CD4-positive, alpha-beta T cell treated with Interleukin-21 for 1 hour (primary cell): ENCODE results near the gene EYS.

Source experiments
- DNase-seq: peaks from one replicate; pipeline ENCODE4 v3.0.0-alpha.2; 2020

The EYS gene

GRCh38 chr6:64428186-64428585 lies 1278.8 kb downstream of the EYS start:
- DNase-seq = no peak

- DNase-seq = no peak
Measured at GRCh38 chr6:64415926-64416325, 1291.1 kb downstream of the EYS start.

- no peak for DNase-seq
Measured at GRCh38 chr6:64411226-64411625, 1295.8 kb downstream of the EYS start.

- DNase-seq = no peak
Measured at GRCh38 chr6:64409948-64410347, 1297.1 kb downstream of the EYS start.

GRCh38 chr6:64404396-64404795 lies 1302.6 kb downstream of the EYS start:
- no peak for DNase-seq

- DNase-seq = no peak
Measured at GRCh38 chr6:64383277-64383676, 1323.7 kb downstream of the EYS start.

GRCh38 chr6:64376394-64376793 lies 1330.6 kb downstream of the EYS start:
- DNase-seq = no peak

- DNase-seq = no peak
Measured at GRCh38 chr6:64357430-64357829, 1349.6 kb downstream of the EYS start.

- DNase-seq = no peak
Measured at GRCh38 chr6:64347411-64347810, 1359.6 kb downstream of the EYS start.

- DNase-seq = no peak
Measured at GRCh38 chr6:64335195-64335594, 1371.8 kb downstream of the EYS start.

GRCh38 chr6:64334636-64335035 lies 1372.4 kb downstream of the EYS start:
- no peak for DNase-seq

- DNase-seq = no peak
Measured at GRCh38 chr6:64330694-64331307, 1376.2 kb downstream of the EYS start.

- DNase-seq = no peak
Measured at GRCh38 chr6:64326939-64327338, 1380.1 kb downstream of the EYS start.

- DNase-seq = no peak
Measured at GRCh38 chr6:64325093-64325492, 1381.9 kb downstream of the EYS start.

GRCh38 chr6:64310214-64310613 lies 1396.8 kb downstream of the EYS start:
- DNase-seq = no peak

GRCh38 chr6:64301307-64302236 lies 1405.5 kb downstream of the EYS start:
- DNase-seq = no peak

- no peak for DNase-seq
Measured at GRCh38 chr6:64299176-64299575, 1407.8 kb downstream of the EYS start.

GRCh38 chr6:64294034-64294433 lies 1413.0 kb downstream of the EYS start:
- DNase-seq = no peak

- DNase-seq = no peak
Measured at GRCh38 chr6:64293298-64293697, 1413.7 kb downstream of the EYS start.

- DNase-seq = no peak
Measured at GRCh38 chr6:64290867-64291266, 1416.2 kb downstream of the EYS start.

GRCh38 chr6:64289931-64290330 lies 1417.1 kb downstream of the EYS start:
- DNase-seq = no peak

- DNase-seq = no peak
Measured at GRCh38 chr6:64288351-64288750, 1418.7 kb downstream of the EYS start.

- DNase-seq = no peak
Measured at GRCh38 chr6:64281167-64281566, 1425.9 kb downstream of the EYS start.

GRCh38 chr6:64280569-64280968 lies 1426.5 kb downstream of the EYS start:
- DNase-seq = no peak
